Gastroesophageal sphincter (tissue), 4 donors: ENCODE data around the gene CD3G. TPM values are rescaled to one million over a fixed set of nuclear protein-coding genes. Genes with fewer than 3 reads are reported as not detected.
A peak's percentile ranks its signal among the peaks of the same experiment; 100 is the strongest.

Experiments used
- ATAC-seq: fragments of 150-250 bp; one replicate; pipeline ENCODE4 v1.9.1; 2016; ENCODE audit warnings: mild to moderate bottlenecking, moderate library complexity
- H3K27ac ChIP-seq, 4 donors: fragments of 200-600 bp; sonication (generic) in 3 of 4; 1 replicate in 3 of 4; 2 replicates in 1 of 4; pipeline ENCODE4 v1.5.1; 2016 to 2019
- H3K27me3 ChIP-seq: fragments of 200-600 bp; sonication (generic); one replicate; pipeline ENCODE4 v1.5.1; 2019
- H3K36me3 ChIP-seq, 2 donors: fragments of 200-600 bp; sonication (generic); one replicate each; pipeline ENCODE4 v1.5.1; 2019; ENCODE audit warnings: control low read depth in 1 of 2
- H3K4me1 ChIP-seq, 3 donors: fragments of 200-600 bp; sonication (generic); 1 replicate in 2 of 3; 2 replicates in 1 of 3; pipeline ENCODE4 v1.5.1; 2016 to 2019; ENCODE audit warnings: control low read depth in 2 of 3
- H3K4me3 ChIP-seq, 2 donors: fragments of 200-600 bp; sonication (generic); one replicate each; pipeline ENCODE4 v1.5.1; 2019; ENCODE audit warnings: mild to moderate bottlenecking in 1 of 2, moderate library complexity in 1 of 2
- H3K9me3 ChIP-seq, 3 donors: fragments of 200-600 bp; sonication (generic); one replicate each; pipeline ENCODE4 v1.5.1; 2017 to 2019; ENCODE audit warnings: control low read depth in 2 of 3
- CTCF ChIP-seq, 4 experiments: fragments of 200-600 bp in 2 of 4; fragments of 450-650 bp in 2 of 4; sonication (generic) in 1 of 4; IDR thresholded peaks; one replicate each; pipeline ENCODE4 v1.5.1; 2017 to 2019; ENCODE audit warnings: antibody characterized with exemption in 4 of 4, mild to moderate bottlenecking in 2 of 4, moderate library complexity in 2 of 4
- EP300 ChIP-seq: sonication (generic); formaldehyde crosslinking; IDR thresholded peaks from one replicate; pipeline ENCODE4 v1.6.1; 2017; ENCODE audit warnings: antibody characterized with exemption, mild to moderate bottlenecking
- POLR2A ChIP-seq, 2 donors: fragments of 450-650 bp; IDR thresholded peaks; one replicate each; pipeline ENCODE4 v1.6.1; 2017; ENCODE audit warnings: antibody characterized with exemption in 2 of 2, mild to moderate bottlenecking in 2 of 2, moderate library complexity in 1 of 2
- POLR2AphosphoS5 ChIP-seq: sonication (generic); formaldehyde crosslinking; IDR thresholded peaks from one replicate; pipeline ENCODE4 v1.6.1; 2017; ENCODE audit warnings: antibody characterized with exemption
- WGBS, 2 donors: methylation state at CpG; one replicate each; pipeline ENCODE4 v1.1.5; 2018; ENCODE audit warnings: low coverage in 1 of 2; 5-methylcytosine and 5-hydroxymethylcytosine counted together
- total RNA-seq, 4 donors: library from RNA; depleted of rRNA; stranded (reverse); fragments of >200 nt; gene quantifications; one replicate each; pipeline ENCODE4 v1.1.0, GENCODE V29; 2016

CD3G gene
- total RNA-seq: 1 to 10 TPM in 1 of 4 donors, under 1 TPM in 2, not detected in 1; 0.10 to 1.3 (median 0.46) TPM

GRCh38 chr11:118343981-118344515, at the start of gene CD3G:
Gene CD3G, plus strand, starts transcription at chr11:118344344. Its CDS starts 80 bp downstream, at chr11:118344424.
- TF ChIP-seq EP300: no peak
- no peak for TF ChIP-seq POLR2A (IDR thresholded peaks at IDR 0.05)
- no peak for TF ChIP-seq CTCF (IDR thresholded peaks at IDR 0.05)
- no peak for TF ChIP-seq POLR2AphosphoS5
- Histone ChIP-seq H3K4me3 (no peak within 1 kb of the TSS), H3K27ac (no peak within 1 kb of the TSS), H3K36me3 (no peaks in the 10 kb centered on the region), H3K27me3 (peaks cover 65% of the 10 kb centered on the region), H3K9me3 (no peaks in the 10 kb centered on the region), H3K4me1 (no peaks in the 10 kb centered on the region)
- ATAC-seq: no peak
- WGBS, 2 donors: 58 to 70% methylated on average over 3 to 4 of the region's 6 CpGs

DNA sequence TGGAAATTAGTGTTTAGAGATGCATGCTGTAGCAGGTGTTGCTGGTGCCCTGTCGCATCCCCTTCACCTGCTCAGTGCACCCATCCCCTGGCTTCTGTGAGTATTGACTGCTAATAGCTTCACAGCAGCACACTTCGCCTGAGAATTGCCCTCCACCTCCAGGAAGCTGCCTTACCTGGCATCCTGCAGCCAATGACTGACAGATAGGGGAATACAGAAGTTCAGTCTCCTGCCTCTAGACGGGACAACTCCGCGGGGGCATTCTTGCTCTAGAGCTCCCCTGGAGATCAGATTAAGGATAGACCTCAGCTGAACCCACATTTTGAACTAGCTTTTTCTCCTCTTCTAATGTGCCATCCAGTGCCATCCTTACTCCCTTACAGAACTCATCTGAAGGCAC, 48.9 kb upstream of the CD3G start:
- H3K27ac ChIP-seq: no peak overlapping the region
- TF ChIP-seq EP300 (no peak), CTCF (IDR thresholded peaks at IDR 0.05) (no peak), POLR2AphosphoS5 (no peak), POLR2A (IDR thresholded peaks at IDR 0.05) (no peak)
- H3K4me1 ChIP-seq: no peaks in the 10 kb centered on the region
- peaks cover 28% of the 10 kb centered on the region for H3K27me3 ChIP-seq
- no peak overlapping the region for H3K4me3 ChIP-seq
- WGBS, 2 donors: 56 to 57% methylated on average over 5 of the region's 5 CpGs
- no peaks in the 10 kb centered on the region for H3K9me3 ChIP-seq
- ATAC-seq: no peak
- H3K36me3 ChIP-seq: no peaks in the 10 kb centered on the region

GRCh38 chr11:118295815-118296454, 48.2 kb upstream of the CD3G start:
- ATAC-seq: no peak

GRCh38 chr11:118301600-118302195, 42.4 kb upstream of the CD3G start:
- WGBS, 2 donors: 41 to 51% methylated on average over 5 to 8 of the region's 8 CpGs

More at GRCh38 chr11:118295815-118296454, 48.2 kb upstream of the CD3G start:
- Histone ChIP-seq H3K4me3 (no peak overlapping the region), H3K4me1 (no peaks in the 10 kb centered on the region), H3K9me3 (no peaks in the 10 kb centered on the region), H3K27me3 (peaks cover 21% of the 10 kb centered on the region), H3K27ac (no peak overlapping the region), H3K36me3 (no peaks in the 10 kb centered on the region)
- 57 to 58% methylated on average over 2 to 3 of the region's 3 CpGs for WGBS, 2 donors
- TF ChIP-seq EP300: no peak
- TF ChIP-seq CTCF (IDR thresholded peaks at IDR 0.05): peak in 3 of 4 experiments; percentile 9 to 32 (median 28)
- no peak for TF ChIP-seq POLR2A (IDR thresholded peaks at IDR 0.05)
- TF ChIP-seq POLR2AphosphoS5: no peak

More at GRCh38 chr11:118301600-118302195, 42.4 kb upstream of the CD3G start:
- Histone ChIP-seq H3K36me3 (no peaks in the 10 kb centered on the region), H3K9me3 (no peaks in the 10 kb centered on the region), H3K4me3 (no peak overlapping the region), H3K27me3 (peaks cover 22% of the 10 kb centered on the region), H3K4me1 (no peaks in the 10 kb centered on the region), H3K27ac (no peak overlapping the region)
- TF ChIP-seq EP300 (no peak), POLR2A (IDR thresholded peaks at IDR 0.05) (no peak), CTCF (IDR thresholded peaks at IDR 0.05) (no peak), POLR2AphosphoS5 (no peak)
- ATAC-seq: no peak
